GM10266 (cell line): ENCODE results near the gene LRCH4.

Source experiments
- DNase-seq: peaks from one replicate; pipeline ENCODE4 v3.0.0; 2012; ENCODE audit errors: extremely low spot score
- TF ChIP-seq, protein P1 (sequence below): IDR thresholded peaks from 2 replicates; pipeline ENCODE4 v1.5.1; 2012; ENCODE audit warnings: mild to moderate bottlenecking, low read depth; ENCODE audit not compliant: control insufficient read depth, insufficient read depth; ENCODE audit errors: missing control alignments

Gene LRCH4

DNA sequence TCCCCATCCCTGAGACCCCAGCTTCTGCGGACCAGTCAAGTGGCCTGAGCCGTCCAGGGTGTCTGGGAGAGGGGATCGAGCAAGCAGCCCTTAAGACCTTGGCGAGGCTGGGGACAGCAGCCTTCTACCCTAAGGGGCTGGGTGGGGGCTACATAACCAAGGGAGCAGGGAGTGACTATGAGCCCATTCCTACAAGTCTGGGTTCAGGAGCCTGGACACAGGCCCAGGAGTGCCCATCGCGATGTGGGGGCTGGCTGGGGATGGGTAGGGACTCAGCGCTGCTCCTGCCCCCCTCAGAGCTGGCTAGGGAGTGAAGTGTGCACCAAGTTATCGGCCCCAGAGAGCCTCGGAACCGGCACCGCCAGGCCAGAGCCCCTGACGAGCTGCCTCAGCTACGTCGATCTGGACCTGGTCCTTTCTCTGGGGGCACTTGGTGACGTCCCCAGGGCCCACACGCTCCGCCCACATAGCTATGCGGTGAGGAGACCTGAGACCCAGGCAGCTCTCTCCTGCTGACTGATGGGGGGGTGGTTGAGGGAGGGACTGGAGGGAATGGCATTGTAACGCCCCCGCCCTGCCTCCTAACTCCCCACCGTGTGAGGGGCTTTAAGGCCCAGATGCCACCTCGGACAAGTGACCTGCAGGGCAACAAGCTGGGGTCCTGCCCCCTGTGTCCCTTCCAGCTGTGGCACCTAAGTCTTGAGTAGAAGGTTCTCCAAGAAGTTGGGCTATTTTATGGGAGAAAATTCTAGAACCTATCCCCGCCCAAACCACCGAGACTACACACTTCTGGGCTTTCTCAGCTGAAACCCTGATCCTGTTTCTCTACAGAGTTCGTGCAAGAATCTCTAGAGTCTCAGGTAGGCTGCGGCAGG, 14.7 kb downstream of the LRCH4 start:
- no peak for DNase-seq
- TF ChIP-seq, protein P1, sequence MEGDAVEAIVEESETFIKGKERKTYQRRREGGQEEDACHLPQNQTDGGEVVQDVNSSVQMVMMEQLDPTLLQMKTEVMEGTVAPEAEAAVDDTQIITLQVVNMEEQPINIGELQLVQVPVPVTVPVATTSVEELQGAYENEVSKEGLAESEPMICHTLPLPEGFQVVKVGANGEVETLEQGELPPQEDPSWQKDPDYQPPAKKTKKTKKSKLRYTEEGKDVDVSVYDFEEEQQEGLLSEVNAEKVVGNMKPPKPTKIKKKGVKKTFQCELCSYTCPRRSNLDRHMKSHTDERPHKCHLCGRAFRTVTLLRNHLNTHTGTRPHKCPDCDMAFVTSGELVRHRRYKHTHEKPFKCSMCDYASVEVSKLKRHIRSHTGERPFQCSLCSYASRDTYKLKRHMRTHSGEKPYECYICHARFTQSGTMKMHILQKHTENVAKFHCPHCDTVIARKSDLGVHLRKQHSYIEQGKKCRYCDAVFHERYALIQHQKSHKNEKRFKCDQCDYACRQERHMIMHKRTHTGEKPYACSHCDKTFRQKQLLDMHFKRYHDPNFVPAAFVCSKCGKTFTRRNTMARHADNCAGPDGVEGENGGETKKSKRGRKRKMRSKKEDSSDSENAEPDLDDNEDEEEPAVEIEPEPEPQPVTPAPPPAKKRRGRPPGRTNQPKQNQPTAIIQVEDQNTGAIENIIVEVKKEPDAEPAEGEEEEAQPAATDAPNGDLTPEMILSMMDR, result no peak

DNA sequence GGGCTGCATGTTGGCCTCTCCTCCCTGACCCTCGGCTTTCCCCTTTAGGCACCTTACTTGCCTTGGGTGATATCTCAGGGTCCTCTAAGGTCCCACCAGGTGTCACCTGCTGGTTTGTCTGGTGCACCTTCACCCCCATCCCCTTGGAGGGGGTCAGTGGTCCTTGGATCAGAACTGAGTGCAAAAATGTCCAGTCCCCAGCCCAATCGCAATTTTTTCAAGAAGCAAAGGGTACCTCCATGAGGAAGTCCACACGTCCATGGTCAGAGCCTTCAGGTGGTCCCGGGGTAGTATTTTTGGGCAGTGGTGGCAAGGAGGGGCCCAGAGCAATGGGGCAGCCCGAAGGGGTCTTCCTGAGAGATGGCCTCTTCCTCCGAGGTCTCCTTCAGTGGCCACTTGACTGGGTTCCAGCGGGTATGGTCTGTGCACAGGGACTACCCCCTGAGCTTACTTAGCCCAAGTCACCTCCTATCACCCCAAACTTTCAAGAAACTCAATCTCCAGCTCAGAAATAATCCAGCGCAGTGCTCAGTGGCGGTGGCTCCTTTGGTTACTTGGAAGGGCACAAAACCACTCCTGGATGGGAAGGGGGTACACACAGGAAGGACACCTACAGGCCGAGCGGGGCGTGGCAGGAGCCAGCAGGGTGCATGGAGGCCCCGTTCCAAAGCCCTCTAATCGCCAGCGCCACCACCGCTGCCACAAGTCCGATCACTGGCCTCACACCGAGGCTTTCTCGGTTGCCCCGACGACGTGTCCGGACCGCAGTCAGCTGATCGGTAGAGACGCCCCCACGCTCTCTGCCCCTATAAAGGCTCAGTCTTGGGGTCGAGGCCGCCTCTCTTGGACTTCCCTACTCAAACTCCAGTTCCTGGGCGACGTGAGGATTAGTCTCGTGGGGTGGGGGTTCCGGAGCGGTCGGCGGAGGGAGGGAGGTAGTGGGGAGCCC, 16.8 kb downstream of the LRCH4 start:
- DNase-seq, result peak; percentile 66
- TF ChIP-seq, protein P1, result peak; percentile 44

- no peak for DNase-seq
Observed at GRCh38 chr7:100568176-100568895, 17.6 kb downstream of the LRCH4 start.

DNA sequence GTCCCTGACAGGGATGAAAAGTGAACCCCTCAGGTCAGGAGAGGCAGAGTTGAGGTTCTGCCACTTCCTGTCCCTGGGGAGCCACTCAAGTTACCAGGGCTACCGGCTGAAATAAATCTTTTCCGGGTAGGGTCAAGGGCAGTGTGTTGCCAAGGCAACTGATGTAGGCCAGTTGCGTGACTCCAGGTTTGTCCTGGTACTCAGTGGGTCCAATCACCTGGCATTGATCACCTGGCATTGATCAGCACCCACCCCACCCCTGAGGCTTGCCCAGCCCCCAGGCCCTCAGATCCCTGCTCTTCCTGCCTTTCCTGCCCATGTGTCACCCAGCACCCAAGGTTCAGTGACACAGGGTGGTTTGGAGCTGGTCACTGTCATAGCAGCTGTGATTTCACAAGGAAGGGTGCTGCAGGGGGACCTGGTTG, 18.2 kb downstream of the LRCH4 start:
- no peak for DNase-seq
- TF ChIP-seq, protein P1, result no peak

More at GRCh38 chr7:100568176-100568895, 17.6 kb downstream of the LRCH4 start:
- TF ChIP-seq, protein P1, result no peak

DNA sequence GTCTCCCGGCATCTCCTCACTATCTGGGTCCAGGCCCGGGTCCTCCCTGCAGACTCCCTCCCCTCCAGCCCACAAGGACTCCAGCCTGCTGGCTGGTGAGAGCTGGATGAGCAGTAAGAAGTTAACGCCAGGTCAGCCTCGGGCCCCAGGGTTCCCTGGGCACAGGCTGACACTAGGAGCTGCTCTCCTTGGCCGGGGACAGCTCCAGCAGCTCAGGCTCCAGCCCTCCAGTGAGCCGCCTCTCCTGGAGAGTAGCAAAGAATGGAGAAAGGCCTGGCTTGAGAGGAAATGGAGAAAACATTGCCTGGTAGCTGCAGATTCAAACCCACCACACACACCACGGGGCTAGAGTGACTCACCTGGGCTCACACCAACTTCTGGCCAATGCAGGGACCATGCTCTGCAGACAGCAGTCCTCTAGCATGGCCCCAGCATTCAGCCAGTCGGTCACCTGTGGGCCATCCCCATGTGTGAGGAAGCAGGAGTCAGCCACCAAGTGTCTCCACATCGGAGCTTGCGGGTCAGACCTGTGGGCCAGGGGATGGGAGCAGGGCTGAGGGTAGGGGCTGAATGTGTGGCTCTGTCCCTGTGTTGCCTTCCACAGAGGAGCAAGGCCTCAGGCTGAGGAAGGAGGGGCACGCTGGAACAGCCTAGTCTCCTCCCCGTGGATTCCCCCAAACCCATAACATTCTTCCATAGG, 18.7 kb downstream of the LRCH4 start:
- DNase-seq, result no peak
- TF ChIP-seq, protein P1, result no peak

DNA sequence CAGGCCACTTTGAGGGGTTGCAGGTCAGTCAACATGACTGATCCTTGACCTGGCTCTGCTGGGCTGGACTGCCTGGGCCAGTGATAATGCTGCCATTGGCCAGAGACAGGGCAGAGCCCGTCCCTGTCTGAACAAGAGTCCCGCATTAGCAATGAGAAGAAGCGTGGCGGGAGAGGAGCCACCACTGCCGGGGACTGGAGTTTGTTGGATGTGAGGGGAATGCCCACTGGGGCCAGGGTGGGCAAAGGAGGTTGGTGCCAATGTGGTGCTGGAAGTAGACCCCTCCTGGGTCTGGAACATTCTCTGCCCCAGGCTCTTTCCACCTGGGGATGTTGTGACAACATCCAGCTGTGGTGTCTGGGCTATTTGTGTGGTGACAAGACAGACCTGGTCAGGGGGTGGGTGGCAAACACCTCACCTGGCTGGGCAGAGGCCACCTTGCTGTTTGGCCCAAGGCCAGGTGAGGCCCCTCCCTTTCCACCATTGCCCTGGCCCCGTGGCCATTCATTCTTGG, 19.9 kb downstream of the LRCH4 start:
- TF ChIP-seq, protein P1, result no peak
- no peak for DNase-seq
